HPDE6-E6E7 (cell line): Measurements from ENCODE around the gene FOXP1.
A peak's percentile ranks its signal among the peaks of the same experiment; 100 is the strongest.

ENCODE experiments used
- DNase-seq: peaks from one replicate; pipeline ENCODE4 v3.0.0; 2011; ENCODE audit warnings: missing footprints; ENCODE audit errors: extremely low spot score

FOXP1 gene

GRCh38 chr3:71104556-71104955 lies 479.0 kb downstream of the FOXP1 start:
- DNase-seq, result no peak

GRCh38 chr3:71104121-71104541 lies 479.4 kb downstream of the FOXP1 start:
- no peak for DNase-seq

GRCh38 chr3:71103430-71103921 lies 480.1 kb downstream of the FOXP1 start:
- no peak for DNase-seq

GRCh38 chr3:71102111-71102983 lies 481.2 kb downstream of the FOXP1 start:
- DNase-seq, result no peak

GRCh38 chr3:71101626-71102025 lies 481.9 kb downstream of the FOXP1 start:
- DNase-seq, result no peak

GRCh38 chr3:71101014-71101413 lies 482.5 kb downstream of the FOXP1 start:
- DNase-seq, result peak; percentile 13

- DNase-seq, result no peak
Measured at GRCh38 chr3:71099997-71100719, 483.4 kb downstream of the FOXP1 start.

- DNase-seq, result no peak
Measured at GRCh38 chr3:71097557-71097956, 486.0 kb downstream of the FOXP1 start.

- DNase-seq, result no peak
Measured at GRCh38 chr3:71095511-71096291, 487.8 kb downstream of the FOXP1 start.

GRCh38 chr3:71094658-71095209 lies 488.8 kb downstream of the FOXP1 start:
- no peak for DNase-seq

- no peak for DNase-seq
Measured at GRCh38 chr3:71092665-71093064, 490.9 kb downstream of the FOXP1 start.

GRCh38 chr3:71090207-71090606 lies 493.3 kb downstream of the FOXP1 start:
- DNase-seq, result no peak

- no peak for DNase-seq
Measured at GRCh38 chr3:71089271-71089847, 494.2 kb downstream of the FOXP1 start.

- DNase-seq, result no peak
Measured at GRCh38 chr3:71088742-71089141, 494.8 kb downstream of the FOXP1 start.

GRCh38 chr3:71088019-71088708 lies 495.4 kb downstream of the FOXP1 start:
- DNase-seq, result no peak

GRCh38 chr3:71087143-71088018 lies 496.1 kb downstream of the FOXP1 start:
- DNase-seq, result no peak

- DNase-seq, result no peak
Measured at GRCh38 chr3:71086777-71087142, 496.8 kb downstream of the FOXP1 start.

GRCh38 chr3:71083726-71084131 lies 499.8 kb downstream of the FOXP1 start:
- no peak for DNase-seq

- DNase-seq, result no peak
Measured at GRCh38 chr3:71082833-71083232, 500.7 kb downstream of the FOXP1 start.
